PC-3 (cell line): ENCODE data around the gene KRTAP4-4. TPM values are rescaled to one million over a fixed set of nuclear protein-coding genes. Genes with fewer than 3 reads are reported as not detected.
"Not testable (repeated sequence)": the region's sequence is repeated elsewhere in the genome, so short reads cannot be mapped to it uniquely, and the experiment has no call there.

ENCODE experiments used
- ATAC-seq: fragments of 200-7000 bp; cut with Tn5 transposase; 2 replicates; pipeline ENCODE4 v1.9.1; 2020; ENCODE audit warnings: mild to moderate bottlenecking, moderate library complexity
- BruUV-seq: library from RNA; stranded (reverse); fragments of 400-500 nt; replicated peaks from 2 replicates; lab custom pipeline; 2021; lab: Mats Ljungman, UMichigan
- CTCF ChIA-PET: fragments of 300-600 bp; sonication (Branson Sonifier 250); formaldehyde crosslinking; loops from one replicate; lab custom pipeline; 2022; ENCODE audit warnings: antibody characterized with exemption; lab: Charles Lee
- POLR2A ChIA-PET: fragments of 300-600 bp; sonication (Branson Sonifier 250); formaldehyde crosslinking; loops from one replicate; lab custom pipeline; 2022; ENCODE audit warnings: antibody characterized with exemption; ENCODE audit not compliant: unreplicated experiment; lab: Charles Lee
- DNase-seq: peaks from one replicate; pipeline ENCODE4 v3.0.0-alpha.2; 2015
- H2AFZ ChIP-seq: fragments of 300-600 bp; sonication (generic); 2 replicates; pipeline ENCODE4 v1.6.0; 2016; ENCODE audit warnings: antibody characterized with exemption, low read length
- H3F3A ChIP-seq: fragments of 300-600 bp; sonication (generic); one replicate; pipeline ENCODE4 v1.6.0; 2017; ENCODE audit warnings: antibody characterized with exemption, low read length, control low read depth, mild to moderate bottlenecking; ENCODE audit not compliant: unreplicated experiment
- H3K27ac ChIP-seq: fragments of 300-600 bp; sonication (generic); 2 replicates; pipeline ENCODE4 v1.5.1; 2016; ENCODE audit warnings: mild to moderate bottlenecking, low read length
- H3K27me3 ChIP-seq: fragments of 300-600 bp; sonication (generic); 2 replicates; pipeline ENCODE4 v1.6.1; 2016; ENCODE audit warnings: low read length, mixed read lengths
- H3K36me3 ChIP-seq: fragments of 300-600 bp; sonication (generic); 2 replicates; pipeline ENCODE4 v1.6.1; 2016; ENCODE audit warnings: low read depth, mixed run types, low read length, mixed read lengths
- H3K4me1 ChIP-seq: fragments of 300-600 bp; sonication (generic); 2 replicates; pipeline ENCODE4 v1.5.1; 2016; ENCODE audit warnings: low read length; ENCODE audit not compliant: insufficient read depth
- H3K4me2 ChIP-seq: fragments of 300-600 bp; sonication (generic); 2 replicates; pipeline ENCODE4 v1.6.0; 2016; ENCODE audit warnings: low read length
- H3K4me3 ChIP-seq: fragments of 300-600 bp; sonication (generic); 2 replicates; pipeline ENCODE4 v1.5.1; 2016; ENCODE audit warnings: mild to moderate bottlenecking, low read length, mixed read lengths
- H3K79me2 ChIP-seq: fragments of 300-600 bp; sonication (generic); 2 replicates; pipeline ENCODE4 v1.6.1; 2017; ENCODE audit warnings: low read length, mixed read lengths
- H3K9ac ChIP-seq: fragments of 300-600 bp; sonication (generic); 2 replicates; pipeline ENCODE4 v1.6.0; 2016; ENCODE audit warnings: mild to moderate bottlenecking, low read length
- H3K9me2 ChIP-seq: fragments of 300-600 bp; sonication (generic); replicated peaks from 2 replicates; pipeline ENCODE4 v1.6.1; 2016; ENCODE audit warnings: mixed run types, low read length, mixed read lengths
- H3K9me3 ChIP-seq: fragments of 300-600 bp; sonication (generic); 2 replicates; pipeline ENCODE4 v1.6.1; 2016; ENCODE audit warnings: low read length, mixed read lengths
- H4K20me1 ChIP-seq: fragments of 300-600 bp; sonication (generic); 2 replicates; pipeline ENCODE4 v1.6.1; 2016; ENCODE audit warnings: low read length, mixed read lengths
- CTCF ChIP-seq: fragments of 300-600 bp; sonication (generic); conservative IDR thresholded peaks from 2 replicates; pipeline ENCODE4 v1.5.1; 2017; ENCODE audit warnings: antibody characterized with exemption, low read depth, mild to moderate bottlenecking, low read length
- EZH2 ChIP-seq: fragments of 300-600 bp; sonication (generic); IDR thresholded peaks from one replicate; pipeline ENCODE4 v1.6.1; 2017; ENCODE audit warnings: antibody characterized with exemption, mild to moderate bottlenecking, low read length; ENCODE audit not compliant: unreplicated experiment
- EZH2phosphoT487 ChIP-seq: fragments of 300-600 bp; sonication (generic); IDR thresholded peaks from 2 replicates; pipeline ENCODE4 v1.6.1; 2018; ENCODE audit warnings: mild to moderate bottlenecking, antibody characterized with exemption, low read length, borderline replicate concordance
- intact Hi-C: fragments of 100-400 bp; cut with micrococcal nuclease; formaldehyde crosslinking; loops from 2 replicates; pipeline ENCODE4 v1.9.0; 2023
- total RNA-seq: library from RNA; depleted of rRNA; stranded (reverse); fragments of >200 nt; gene quantifications from 2 replicates; pipeline ENCODE4 v1.2.3, GENCODE V29; 2014

KRTAP4-4 gene
- total RNA-seq, 1 experiment from 2014 or later = not detected

GRCh38 chr17:41126412-41126811, 34.1 kb downstream of the KRTAP4-4 start:
- Histone ChIP-seq H3K27ac (no peak overlapping the region), H3K9ac (no peak overlapping the region), H3K4me2 (no peak overlapping the region), H3K27me3 (no peaks in the 10 kb centered on the region), H3K4me3 (no peak overlapping the region), H3K9me3 (no peaks in the 10 kb centered on the region), H3K36me3 (no peaks in the 10 kb centered on the region), H3K9me2 (no peaks in the 10 kb centered on the region), H4K20me1 (no peaks in the 10 kb centered on the region), H3F3A (peaks cover under 1% of the 10 kb centered on the region), H2AFZ (no peak overlapping the region), H3K4me1 (peaks cover 9% of the 10 kb centered on the region), H3K79me2 (no peaks in the 10 kb centered on the region)
- ChIA-PET CTCF (no interaction called here), POLR2A (no interaction called here)
- TF ChIP-seq EZH2 = no peak
- no peak for TF ChIP-seq EZH2phosphoT487
- TF ChIP-seq CTCF = no peak
- no peak for ATAC-seq
- BruUV-seq = no TSS peak
- intact Hi-C loops = no loop called here
- DNase-seq = no peak

DNA sequence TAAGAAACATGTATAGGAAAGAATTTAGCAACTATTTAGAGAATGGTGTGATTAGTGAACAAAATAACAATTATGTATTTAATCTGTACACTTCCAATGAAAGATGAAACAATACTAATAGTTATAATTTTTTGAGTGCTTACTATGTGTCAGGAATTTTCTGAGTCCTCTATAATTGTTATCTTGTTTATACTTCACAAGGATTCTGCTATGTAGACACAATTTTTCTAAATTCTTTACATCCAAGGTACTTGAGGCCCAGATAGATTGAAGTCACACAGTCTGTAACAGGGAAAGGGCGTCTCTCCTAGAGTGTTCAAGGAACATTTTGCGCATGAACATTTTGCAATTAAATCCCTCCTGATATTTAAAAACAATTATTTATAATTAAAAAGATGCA, 35.5 kb downstream of the KRTAP4-4 start:
- CTCF ChIA-PET = no interaction called here
- POLR2A ChIA-PET = interaction anchor here (0.7 kb wide), 1 partner anchor 403 kb away, joined by 3 read pairs; no protein-coding TSS in a partner anchor
- no TSS peak for BruUV-seq

GRCh38 chr17:41123991-41124371, 36.6 kb downstream of the KRTAP4-4 start, which contains the start of gene KRTAP4-12:
KRTAP4-12 (minus strand) TSS chr17:41124182; CDS start chr17:41124122, 60 bp downstream.
- H3K79me2 ChIP-seq, H3K4me3 ChIP-seq, H3K4me2 ChIP-seq, H3K36me3 ChIP-seq, H3F3A ChIP-seq, H3K27ac ChIP-seq, H3K9me3 ChIP-seq, H3K27me3 ChIP-seq, H3K9me2 ChIP-seq, CTCF ChIA-PET, BruUV-seq, H3K9ac ChIP-seq, intact Hi-C loops, H2AFZ ChIP-seq, H4K20me1 ChIP-seq, H3K4me1 ChIP-seq, POLR2A ChIA-PET, ATAC-seq, DNase-seq: not testable (repeated sequence)

More for the DNA sequence above, 35.5 kb downstream of the KRTAP4-4 start:
- H3K79me2 ChIP-seq = no peaks in the 10 kb centered on the region
- H3K27ac ChIP-seq = no peak overlapping the region
- no peaks in the 10 kb centered on the region for H3K27me3 ChIP-seq
- no peaks in the 10 kb centered on the region for H3F3A ChIP-seq
- no peaks in the 10 kb centered on the region for H3K4me1 ChIP-seq
- no peak overlapping the region for H2AFZ ChIP-seq
- ATAC-seq (no peak), DNase-seq (no peak)
- no peaks in the 10 kb centered on the region for H4K20me1 ChIP-seq
- no peak overlapping the region for H3K4me3 ChIP-seq
- H3K9ac ChIP-seq = no peak overlapping the region
- H3K36me3 ChIP-seq = no peaks in the 10 kb centered on the region
- H3K9me2 ChIP-seq = no peaks in the 10 kb centered on the region
- intact Hi-C loops = no loop called here
- no peak for TF ChIP-seq CTCF
- TF ChIP-seq EZH2 = no peak
- TF ChIP-seq EZH2phosphoT487 = no peak
- no peak overlapping the region for H3K4me2 ChIP-seq
- H3K9me3 ChIP-seq = no peaks in the 10 kb centered on the region

- H3K27me3 ChIP-seq, H2AFZ ChIP-seq, CTCF ChIA-PET, H3K4me3 ChIP-seq, H3F3A ChIP-seq, ATAC-seq, H3K27ac ChIP-seq, H3K79me2 ChIP-seq, H3K4me2 ChIP-seq, BruUV-seq, H3K36me3 ChIP-seq, POLR2A ChIA-PET, intact Hi-C loops, H4K20me1 ChIP-seq, DNase-seq, H3K9me2 ChIP-seq, H3K4me1 ChIP-seq, H3K9ac ChIP-seq, H3K9me3 ChIP-seq: not testable (repeated sequence)
Observed at GRCh38 chr17:41123292-41123990, 37.1 kb downstream of the KRTAP4-4 start.
